Lower lobe of right lung (tissue), 2 donors: ENCODE measurements around the gene C9orf72. TPM values are rescaled to one million over a fixed set of nuclear protein-coding genes. Genes with fewer than 3 reads are reported as not detected.
A peak's percentile ranks its signal among the peaks of the same experiment; 100 is the strongest.

Experiments
- ATAC-seq, 2 donors: fragments of 200-7000 bp; cut with Tn5 transposase; one replicate each; pipeline ENCODE4 v1.9.1; 2020 to 2022; ENCODE audit warnings: mild to moderate bottlenecking in 2 of 2, moderate library complexity in 2 of 2
- DNase-seq: peaks from one replicate; pipeline ENCODE4 v3.0.0-alpha.2; 2020
- H3K27ac ChIP-seq: fragments of 200-600 bp; one replicate; pipeline ENCODE4 v1.8.0; 2022
- H3K27me3 ChIP-seq: fragments of 200-600 bp; one replicate; pipeline ENCODE4 v1.8.0; 2022; ENCODE audit warnings: low read depth
- H3K36me3 ChIP-seq: fragments of 200-600 bp; one replicate; pipeline ENCODE4 v1.8.0; 2022; ENCODE audit warnings: mild to moderate bottlenecking
- H3K4me1 ChIP-seq: fragments of 200-600 bp; one replicate; pipeline ENCODE4 v1.8.0; 2022
- H3K4me3 ChIP-seq: fragments of 200-600 bp; one replicate; pipeline ENCODE4 v1.8.0; 2022; ENCODE audit warnings: mild to moderate bottlenecking
- H3K9me3 ChIP-seq: fragments of 200-600 bp; one replicate; pipeline ENCODE4 v1.8.0; 2022
- CTCF ChIP-seq: fragments of 200-600 bp; IDR thresholded peaks from one replicate; pipeline ENCODE4 v1.8.0; 2022; ENCODE audit warnings: antibody characterized with exemption, mild to moderate bottlenecking
- intact Hi-C: fragments of 100-400 bp; cut with DNase I; formaldehyde crosslinking; loops from one replicate; pipeline ENCODE4 v1.11.0; 2022
- total RNA-seq: library from RNA; stranded (reverse); fragmentation: NEBNext Ultra II Directional; extraction: Animal tissue kit (Norgen Biotek cat#: 25700); gene quantifications from one replicate; pipeline ENCODE4 v1.2.1, GENCODE V29; 2021
- donor health status: DM: no; HTN: yes; CAD: no; lungs with severe emphysema.

The C9orf72 gene
- total RNA-seq, 1 donor from 2014 or later, result 28.9 TPM

GRCh38 chr9:27599870-27600238 lies 26.6 kb upstream of the C9orf72 start:
- no peaks in the 10 kb centered on the region for H3K27me3 ChIP-seq
- H3K36me3 ChIP-seq, result no peaks in the 10 kb centered on the region
- intact Hi-C loops, result no loop called here
- no peak for DNase-seq
- H3K4me1 ChIP-seq, result peaks cover 8% of the 10 kb centered on the region
- no peak overlapping the region for H3K4me3 ChIP-seq
- H3K27ac ChIP-seq, result peak overlapping the region; percentile 72
- peak; percentile 52 for ATAC-seq
- TF ChIP-seq CTCF, result no peak
- H3K9me3 ChIP-seq, result no peaks in the 10 kb centered on the region

DNA sequence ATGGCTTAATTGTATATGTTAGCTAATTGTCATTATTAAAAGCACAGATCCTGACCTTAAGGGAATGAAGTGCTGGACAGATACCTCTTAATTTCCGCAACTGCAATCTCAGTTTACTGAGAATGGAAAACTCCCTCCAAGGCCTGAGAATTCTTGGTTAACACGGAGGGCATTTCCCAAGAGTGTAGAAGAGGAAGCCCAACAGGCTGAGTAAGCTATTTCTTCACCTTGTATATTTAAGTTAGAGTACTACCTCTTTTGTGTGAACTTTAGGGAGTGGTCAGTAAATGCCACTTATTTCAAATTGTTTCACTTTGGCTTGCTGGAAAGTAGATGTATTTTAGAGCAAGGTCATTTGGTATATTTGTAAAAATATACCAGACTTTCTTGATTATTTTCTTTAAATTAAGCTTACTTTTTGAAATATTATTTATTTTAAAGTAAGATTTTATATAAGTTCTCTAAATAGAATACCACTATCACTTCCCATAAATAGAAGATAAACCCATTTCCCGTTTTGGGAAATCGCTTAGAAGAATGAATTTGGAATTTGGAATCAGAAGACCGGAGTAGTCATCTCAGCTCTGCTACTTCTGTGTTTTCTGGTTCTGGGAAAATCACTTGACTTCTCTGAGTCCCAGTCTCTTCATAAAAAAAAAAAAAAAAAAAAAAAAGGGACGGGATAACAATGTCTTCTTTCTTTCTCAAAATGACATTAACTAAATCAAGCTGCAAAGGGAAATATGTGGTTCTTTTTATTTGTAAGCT lies 26.0 kb upstream of the C9orf72 start:
- Histone ChIP-seq H3K4me3 (no peak overlapping the region), H3K36me3 (no peaks in the 10 kb centered on the region), H3K27ac (peak overlapping the region; percentile 72), H3K4me1 (peaks cover 8% of the 10 kb centered on the region), H3K9me3 (no peaks in the 10 kb centered on the region), H3K27me3 (no peaks in the 10 kb centered on the region)
- intact Hi-C loops, result no loop called here
- no peak for TF ChIP-seq CTCF
- ATAC-seq, result peak; percentile 83 to 89
- DNase-seq, result no peak

DNA sequence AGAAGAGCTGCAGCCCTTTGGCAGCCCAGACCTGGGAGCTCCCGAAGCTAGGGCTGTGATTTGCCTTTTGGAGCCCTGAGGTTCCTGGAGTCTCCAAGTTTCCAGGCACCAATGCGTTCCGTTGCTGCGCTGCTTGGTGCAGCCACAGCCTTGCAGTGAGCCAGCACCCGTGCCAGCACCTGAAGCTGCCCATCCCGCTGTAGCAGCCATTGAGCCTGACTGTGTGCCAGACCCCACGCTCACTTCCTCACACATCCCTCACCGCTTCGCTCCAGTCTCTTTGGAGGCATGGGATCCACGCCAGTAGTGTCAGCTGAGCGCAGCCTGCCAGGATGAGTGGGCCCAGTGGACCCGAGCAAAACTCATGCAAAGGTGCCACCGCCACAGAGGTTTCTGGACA lies 22.5 kb upstream of the C9orf72 start:
- DNase-seq, result no peak
- no peaks in the 10 kb centered on the region for H3K27me3 ChIP-seq
- H3K4me3 ChIP-seq, result no peak overlapping the region
- no peak overlapping the region for H3K27ac ChIP-seq
- peaks cover 4% of the 10 kb centered on the region for H3K4me1 ChIP-seq
- TF ChIP-seq CTCF, result no peak
- no peaks in the 10 kb centered on the region for H3K36me3 ChIP-seq
- H3K9me3 ChIP-seq, result no peaks in the 10 kb centered on the region
- intact Hi-C loops, result no loop called here
- no peak for ATAC-seq

GRCh38 chr9:27591672-27592071 lies 18.4 kb upstream of the C9orf72 start:
- Histone ChIP-seq H3K9me3 (no peaks in the 10 kb centered on the region), H3K36me3 (no peaks in the 10 kb centered on the region), H3K27me3 (no peaks in the 10 kb centered on the region), H3K4me1 (no peaks in the 10 kb centered on the region), H3K27ac (no peak overlapping the region), H3K4me3 (no peak overlapping the region)
- intact Hi-C loops, result no loop called here
- no peak for TF ChIP-seq CTCF
- ATAC-seq, result no peak
- DNase-seq, result no peak

GRCh38 chr9:27591093-27591492 lies 17.8 kb upstream of the C9orf72 start:
- no peaks in the 10 kb centered on the region for H3K9me3 ChIP-seq
- intact Hi-C loops, result no loop called here
- no peak for TF ChIP-seq CTCF
- no peaks in the 10 kb centered on the region for H3K27me3 ChIP-seq
- DNase-seq (no peak), ATAC-seq (no peak)
- H3K4me1 ChIP-seq, result no peaks in the 10 kb centered on the region
- no peak overlapping the region for H3K27ac ChIP-seq
- H3K4me3 ChIP-seq, result no peak overlapping the region
- no peaks in the 10 kb centered on the region for H3K36me3 ChIP-seq
